ENCODE data around the gene AP1S2. TPM values are rescaled to one million over a fixed set of nuclear protein-coding genes. Genes with fewer than 3 reads are reported as not detected.

The AP1S2 gene
- polyA plus RNA-seq, 6 donors from 2014 or later: 78.8 to 122 (median 96.5) TPM

DNA sequence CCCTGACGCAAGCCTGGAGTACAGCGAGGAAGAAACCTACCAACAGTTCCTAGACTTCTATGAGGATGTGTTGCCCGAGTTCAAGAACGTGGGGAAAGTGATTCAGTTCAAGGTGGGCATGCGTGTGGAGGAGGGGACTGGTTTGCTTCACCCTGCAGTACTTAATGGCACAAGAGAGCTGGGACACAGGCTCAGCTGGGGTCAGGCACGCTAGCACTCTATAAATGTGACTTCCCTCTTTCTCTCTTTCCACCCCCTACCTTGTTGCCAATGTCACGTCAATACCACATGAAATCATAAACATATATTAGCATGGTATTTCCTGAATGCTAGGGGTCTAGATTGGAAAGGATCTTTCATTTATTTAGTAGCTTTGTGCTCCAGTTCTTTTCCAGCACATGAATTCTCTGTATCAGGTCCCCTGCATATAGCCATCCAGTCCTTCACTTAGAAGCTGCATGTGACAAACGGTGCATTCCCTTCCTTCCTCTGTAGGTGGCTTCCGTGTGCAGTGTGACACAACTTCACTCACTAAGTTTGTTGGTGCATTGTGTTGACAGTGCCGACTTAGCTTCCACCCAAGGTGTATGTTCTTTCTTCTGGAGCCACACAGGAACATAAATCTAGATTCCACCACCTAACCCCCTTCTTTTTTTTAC, 38.7 kb downstream of the AP1S2 start:
- H3K9me3 Mint-ChIP-seq: no peaks in the 10 kb centered on the region
- no peak overlapping the region for H3K27ac Mint-ChIP-seq
- H3K36me3 Mint-ChIP-seq: peaks cover 39 to 47% of the 10 kb centered on the region in 2 donors
- ATAC-seq (ENCODE audit: low read depth in 2 of 2) (peak; percentile 50 to 64), DNase-seq (no peak)
- H3K4me1 Mint-ChIP-seq: peaks cover 0 to 7% (median 1%) of the 10 kb centered on the region in 3 donors
- no peaks in the 10 kb centered on the region for H3K27me3 Mint-ChIP-seq
- no peak overlapping the region for H3K4me3 Mint-ChIP-seq

DNA sequence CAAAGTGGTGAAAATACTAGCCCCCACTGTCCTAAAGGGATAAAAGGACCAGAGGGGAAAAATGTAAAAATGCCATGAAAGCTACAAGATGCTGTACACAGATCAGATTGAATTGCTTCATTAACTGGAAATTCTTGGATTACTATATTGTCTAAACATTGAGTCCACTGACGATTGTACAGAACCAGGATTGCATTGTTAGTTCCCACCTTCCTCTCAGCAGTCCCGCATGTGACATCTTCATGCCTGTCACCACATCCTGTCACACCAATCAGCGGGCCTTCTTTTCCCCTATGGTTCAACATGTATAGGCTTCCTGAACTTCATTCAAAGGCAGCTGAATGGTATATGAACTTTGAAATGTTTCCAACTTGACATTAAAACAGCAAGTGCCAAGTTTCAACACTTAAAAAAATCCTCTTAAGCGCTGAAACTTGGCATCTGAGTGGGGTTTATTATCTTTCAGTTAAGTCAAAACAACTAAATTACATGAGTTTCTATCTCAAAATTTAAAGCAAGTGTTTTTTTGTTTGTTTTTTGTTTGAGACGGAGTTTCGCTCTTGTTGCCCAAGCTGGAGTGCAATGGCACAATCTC, 39.7 kb downstream of the AP1S2 start:
- no peaks in the 10 kb centered on the region for H3K27me3 Mint-ChIP-seq
- H3K9me3 Mint-ChIP-seq: no peaks in the 10 kb centered on the region
- H3K27ac Mint-ChIP-seq: peak overlapping the region in 1 of 6 donors; percentile 24
- H3K4me3 Mint-ChIP-seq: no peak overlapping the region
- ATAC-seq (ENCODE audit: low read depth in 2 of 2): no peak
- H3K36me3 Mint-ChIP-seq: peaks cover 35 to 44% of the 10 kb centered on the region in 2 donors
- DNase-seq: no peak
- peaks cover 0 to 7% (median 1%) of the 10 kb centered on the region in 3 donors for H3K4me1 Mint-ChIP-seq

- Mint-ChIP-seq H3K27ac (no peak overlapping the region), H3K36me3 (peaks cover 41 to 49% of the 10 kb centered on the region in 2 donors), H3K4me3 (no peak overlapping the region), H3K4me1 (peaks cover 0 to 7% (median 1%) of the 10 kb centered on the region in 3 donors), H3K27me3 (no peaks in the 10 kb centered on the region), H3K9me3 (no peaks in the 10 kb centered on the region)
- ATAC-seq (ENCODE audit: low read depth in 2 of 2): no peak
- DNase-seq: no peak
Observed at GRCh38 chrX:15813416-15813815, 41.2 kb downstream of the AP1S2 start.

DNA sequence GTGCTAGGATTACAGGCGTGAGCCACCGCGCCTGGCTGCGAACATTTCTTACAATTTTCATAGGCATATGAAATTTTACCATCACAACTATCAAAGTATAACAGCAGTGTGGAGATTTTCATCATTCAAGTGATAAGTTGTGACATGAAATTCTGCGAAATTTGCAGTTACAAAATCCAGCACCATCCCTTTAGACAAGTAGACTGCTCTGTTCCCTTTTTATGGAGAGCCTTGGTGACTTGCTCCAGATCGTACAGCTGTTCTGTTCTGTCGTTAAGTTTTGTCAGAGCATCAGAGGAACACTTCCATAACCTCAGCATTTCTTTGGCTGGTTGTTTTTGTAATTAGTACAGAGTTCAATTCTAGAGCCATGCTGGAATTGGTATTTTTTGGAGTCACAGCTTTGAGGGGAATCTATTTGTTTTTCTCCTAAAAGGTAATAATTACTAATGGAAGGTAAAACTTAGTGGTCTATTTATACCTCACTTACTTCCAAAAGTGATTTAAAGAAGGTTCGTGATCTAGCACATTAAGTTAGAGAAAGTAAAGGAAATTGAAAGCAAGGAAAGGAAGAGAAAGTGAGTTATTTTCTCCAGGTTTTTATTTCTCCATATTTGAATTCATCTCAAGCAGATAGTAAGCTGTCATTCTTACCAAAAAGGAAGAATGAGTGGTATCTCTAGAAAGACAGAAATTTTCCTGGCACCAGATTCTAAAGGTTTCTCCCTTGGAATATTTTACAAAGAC, 42.2 kb downstream of the AP1S2 start:
- Mint-ChIP-seq H3K9me3 (no peaks in the 10 kb centered on the region), H3K4me1 (peaks cover 0 to 7% (median 1%) of the 10 kb centered on the region in 3 donors), H3K27me3 (no peaks in the 10 kb centered on the region), H3K27ac (no peak overlapping the region), H3K4me3 (no peak overlapping the region), H3K36me3 (peaks cover 41 to 49% of the 10 kb centered on the region in 2 donors)
- ATAC-seq (ENCODE audit: low read depth in 2 of 2): no peak
- DNase-seq: no peak

- ATAC-seq (ENCODE audit: low read depth in 2 of 2) (no peak), DNase-seq (no peak)
- Mint-ChIP-seq H3K9me3 (no peaks in the 10 kb centered on the region), H3K27me3 (no peaks in the 10 kb centered on the region), H3K36me3 (peaks cover 31 to 50% of the 10 kb centered on the region in 2 donors), H3K4me3 (no peak overlapping the region), H3K4me1 (peaks cover 7 to 19% (median 16%) of the 10 kb centered on the region in 3 donors), H3K27ac (no peak overlapping the region)
Observed at GRCh38 chrX:15808254-15808653, 46.4 kb downstream of the AP1S2 start.

- DNase-seq: no peak
- H3K4me3 Mint-ChIP-seq: peak overlapping the region in 1 of 8 donors; percentile 3
- H3K27ac Mint-ChIP-seq: peak overlapping the region in 2 of 6 donors; percentile 32 to 38
- peak; percentile 25 to 35 for ATAC-seq (ENCODE audit: low read depth in 2 of 2)
- H3K36me3 Mint-ChIP-seq: peaks cover 14 to 30% of the 10 kb centered on the region in 2 donors
- no peaks in the 10 kb centered on the region for H3K9me3 Mint-ChIP-seq
- no peaks in the 10 kb centered on the region for H3K27me3 Mint-ChIP-seq
- H3K4me1 Mint-ChIP-seq: peaks cover 10 to 22% (median 19%) of the 10 kb centered on the region in 3 donors
Observed at GRCh38 chrX:15804563-15804962, 50.0 kb downstream of the AP1S2 start.

DNA sequence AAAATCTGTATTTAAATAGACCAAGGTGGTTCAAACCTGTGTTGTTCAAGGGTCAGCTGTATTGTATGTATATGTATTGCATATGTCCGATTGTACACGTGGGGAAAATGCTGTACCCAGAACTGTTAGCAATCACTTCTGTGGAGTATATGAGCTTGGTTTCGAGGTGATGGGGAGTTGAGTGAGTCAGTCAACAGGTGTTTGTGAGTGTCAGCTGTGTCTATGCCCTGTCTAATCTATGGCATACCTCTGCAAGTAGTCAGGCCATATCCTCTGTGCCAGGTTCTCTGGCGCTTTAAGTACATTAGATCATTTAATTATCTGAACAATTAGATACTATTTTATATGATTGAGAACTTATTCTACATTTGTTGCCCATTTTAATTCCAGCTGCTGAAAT, 56.9 kb downstream of the AP1S2 start:
- Mint-ChIP-seq H3K4me3 (no peak overlapping the region), H3K27me3 (no peaks in the 10 kb centered on the region), H3K9me3 (no peaks in the 10 kb centered on the region), H3K27ac (peak overlapping the region in 1 of 6 donors; percentile 41), H3K4me1 (peaks cover 7 to 48% (median 27%) of the 10 kb centered on the region in 3 donors), H3K36me3 (peaks cover 0 to 20% of the 10 kb centered on the region in 2 donors)
- no peak for ATAC-seq (ENCODE audit: low read depth in 2 of 2)
- DNase-seq: no peak

GRCh38 chrX:15790769-15791290, 63.8 kb downstream of the AP1S2 start:
- peaks cover 7 to 27% (median 20%) of the 10 kb centered on the region in 3 donors for H3K4me1 Mint-ChIP-seq
- peaks cover 0 to 6% of the 10 kb centered on the region in 2 donors for H3K36me3 Mint-ChIP-seq
- peak; percentile 38 to 46 for ATAC-seq (ENCODE audit: low read depth in 2 of 2)
- no peak overlapping the region for H3K27ac Mint-ChIP-seq
- H3K9me3 Mint-ChIP-seq: no peaks in the 10 kb centered on the region
- H3K4me3 Mint-ChIP-seq: no peak overlapping the region
- no peak for DNase-seq
- no peaks in the 10 kb centered on the region for H3K27me3 Mint-ChIP-seq

GRCh38 chrX:15789979-15790768, 64.4 kb downstream of the AP1S2 start, which contains the start of gene ZRSR2:
Gene ZRSR2 (plus strand): TSS chrX:15790484. CDS start chrX:15790496, 12 bp downstream.
- H3K9me3 Mint-ChIP-seq: no peaks in the 10 kb centered on the region
- peak; percentile 88 to 89 for ATAC-seq (ENCODE audit: low read depth in 2 of 2)
- H3K4me1 Mint-ChIP-seq: peaks cover 7 to 20% (median 18%) of the 10 kb centered on the region in 3 donors
- H3K27me3 Mint-ChIP-seq: no peaks in the 10 kb centered on the region
- H3K36me3 Mint-ChIP-seq: peaks cover 0 to 6% of the 10 kb centered on the region in 2 donors
- H3K4me3 Mint-ChIP-seq: no peak within 1 kb of the TSS
- no peak within 1 kb of the TSS for H3K27ac Mint-ChIP-seq
- DNase-seq: peak; percentile 92

DNA sequence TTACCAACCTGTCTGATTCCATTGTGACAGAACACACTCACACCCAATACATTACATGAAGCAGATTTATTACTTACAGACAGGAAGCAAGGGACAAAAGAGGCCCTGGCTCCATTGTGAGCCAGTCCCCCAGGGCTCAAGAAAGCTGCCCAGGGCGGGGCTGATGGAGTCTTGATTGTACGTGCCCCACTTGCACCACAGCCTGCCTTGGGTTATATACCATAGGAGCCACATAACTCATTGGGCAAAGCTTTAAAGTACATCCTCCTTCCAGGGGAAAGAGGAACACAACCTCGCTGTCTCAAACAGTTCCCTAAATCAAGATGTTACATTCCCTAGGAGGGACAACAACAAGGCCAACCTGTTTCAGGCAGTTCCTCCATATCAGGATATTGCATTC, 67.7 kb downstream of the AP1S2 start:
- peak overlapping the region in 2 of 6 donors; percentile 15 to 78 for H3K27ac Mint-ChIP-seq
- DNase-seq: no peak
- no peak for ATAC-seq (ENCODE audit: low read depth in 2 of 2)
- H3K4me3 Mint-ChIP-seq: peak overlapping the region in 1 of 8 donors; percentile 36
- peaks cover 5 to 13% (median 6%) of the 10 kb centered on the region in 3 donors for H3K4me1 Mint-ChIP-seq
- no peaks in the 10 kb centered on the region for H3K27me3 Mint-ChIP-seq
- H3K36me3 Mint-ChIP-seq: peaks cover 7 to 9% of the 10 kb centered on the region in 2 donors
- no peaks in the 10 kb centered on the region for H3K9me3 Mint-ChIP-seq

DNA sequence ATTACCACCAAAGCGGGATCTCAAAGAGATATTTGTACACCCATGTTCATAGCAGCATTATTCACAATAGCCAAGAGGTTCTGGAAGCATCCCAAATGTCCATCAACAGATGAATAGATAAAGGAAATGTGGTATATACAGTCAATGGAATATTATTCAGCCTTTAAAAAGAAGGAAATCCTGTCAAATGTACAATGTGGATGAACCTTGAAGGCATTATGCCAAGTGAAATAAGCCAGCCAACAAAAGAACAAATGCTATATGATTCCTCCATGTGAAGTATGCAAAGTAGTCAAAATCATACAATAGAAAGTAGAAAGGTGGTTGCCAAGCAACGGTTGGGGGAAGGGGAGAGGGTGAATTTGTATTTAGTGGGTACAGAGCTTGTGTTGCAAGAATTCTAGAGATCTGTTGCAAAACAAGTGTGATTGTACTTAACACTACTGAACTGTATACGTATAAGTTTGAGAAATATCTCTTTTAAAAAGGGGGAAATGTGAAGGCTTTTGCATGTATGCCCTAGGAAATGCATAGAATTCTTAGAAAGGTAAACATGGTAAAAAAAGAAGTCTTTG, 69.3 kb downstream of the AP1S2 start:
- H3K9me3 Mint-ChIP-seq: no peaks in the 10 kb centered on the region
- no peak for DNase-seq
- H3K27ac Mint-ChIP-seq: peak overlapping the region in 3 of 6 donors; percentile 15 to 55 (median 16)
- H3K27me3 Mint-ChIP-seq: no peaks in the 10 kb centered on the region
- peaks cover 7 to 12% of the 10 kb centered on the region in 2 donors for H3K36me3 Mint-ChIP-seq
- no peak overlapping the region for H3K4me3 Mint-ChIP-seq
- ATAC-seq (ENCODE audit: low read depth in 2 of 2): no peak
- H3K4me1 Mint-ChIP-seq: peaks cover 5 to 21% (median 6%) of the 10 kb centered on the region in 3 donors

DNA sequence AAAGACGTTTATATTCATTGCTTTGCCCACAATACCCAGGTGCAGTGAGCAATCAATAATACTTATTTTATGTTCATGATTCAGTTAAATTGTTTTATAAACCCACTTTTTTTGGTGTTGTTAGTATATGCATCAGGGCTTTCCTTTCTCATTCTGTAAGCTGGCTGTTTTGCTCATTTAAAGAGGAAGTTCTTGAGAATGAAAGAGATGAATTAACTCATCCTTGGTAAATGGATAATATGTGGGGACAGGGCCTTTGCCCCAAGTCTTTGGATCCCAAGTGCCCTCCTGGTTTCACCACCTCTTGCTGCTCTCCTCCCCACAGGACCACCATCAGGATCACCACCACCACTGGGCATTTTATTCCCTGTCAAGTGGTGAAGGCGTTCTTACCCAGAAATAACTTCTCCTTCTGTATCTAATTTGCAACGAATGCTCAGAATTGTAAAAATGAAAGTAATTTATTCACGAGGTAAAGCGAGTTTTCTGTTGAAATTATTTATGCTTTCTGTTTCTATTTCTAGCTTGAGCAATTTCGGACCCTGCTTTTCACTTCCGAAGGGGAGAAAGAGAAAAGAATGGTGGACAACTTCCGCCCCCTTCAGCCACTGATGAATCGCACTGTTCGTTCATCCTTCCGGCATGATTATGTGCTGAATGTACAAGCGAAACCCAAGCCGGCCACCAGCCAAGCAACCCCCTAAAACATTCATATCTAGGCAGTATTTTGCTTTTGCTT, 72.5 kb downstream of the AP1S2 start:
- Mint-ChIP-seq H3K4me3 (peak overlapping the region; percentile 68 to 92 (median 86)), H3K4me1 (peaks cover 5 to 21% (median 6%) of the 10 kb centered on the region in 3 donors), H3K9me3 (no peaks in the 10 kb centered on the region), H3K27ac (peak overlapping the region; percentile 84 to 96 (median 90)), H3K27me3 (no peaks in the 10 kb centered on the region), H3K36me3 (peaks cover 7 to 12% of the 10 kb centered on the region in 2 donors)
- peak; percentile 25 for DNase-seq
- ATAC-seq (ENCODE audit: low read depth in 2 of 2): peak; percentile 68 to 71
